Measurements from ENCODE around the gene B4GALT5. TPM values are rescaled to one million over a fixed set of nuclear protein-coding genes. Genes with fewer than 3 reads are reported as not detected.
A peak's percentile ranks its signal among the peaks of the same experiment; 100 is the strongest.

Gene B4GALT5
- total and polyA plus RNA-seq, 7 donors, result 17.1 to 46.0 (median 21.4) TPM

DNA sequence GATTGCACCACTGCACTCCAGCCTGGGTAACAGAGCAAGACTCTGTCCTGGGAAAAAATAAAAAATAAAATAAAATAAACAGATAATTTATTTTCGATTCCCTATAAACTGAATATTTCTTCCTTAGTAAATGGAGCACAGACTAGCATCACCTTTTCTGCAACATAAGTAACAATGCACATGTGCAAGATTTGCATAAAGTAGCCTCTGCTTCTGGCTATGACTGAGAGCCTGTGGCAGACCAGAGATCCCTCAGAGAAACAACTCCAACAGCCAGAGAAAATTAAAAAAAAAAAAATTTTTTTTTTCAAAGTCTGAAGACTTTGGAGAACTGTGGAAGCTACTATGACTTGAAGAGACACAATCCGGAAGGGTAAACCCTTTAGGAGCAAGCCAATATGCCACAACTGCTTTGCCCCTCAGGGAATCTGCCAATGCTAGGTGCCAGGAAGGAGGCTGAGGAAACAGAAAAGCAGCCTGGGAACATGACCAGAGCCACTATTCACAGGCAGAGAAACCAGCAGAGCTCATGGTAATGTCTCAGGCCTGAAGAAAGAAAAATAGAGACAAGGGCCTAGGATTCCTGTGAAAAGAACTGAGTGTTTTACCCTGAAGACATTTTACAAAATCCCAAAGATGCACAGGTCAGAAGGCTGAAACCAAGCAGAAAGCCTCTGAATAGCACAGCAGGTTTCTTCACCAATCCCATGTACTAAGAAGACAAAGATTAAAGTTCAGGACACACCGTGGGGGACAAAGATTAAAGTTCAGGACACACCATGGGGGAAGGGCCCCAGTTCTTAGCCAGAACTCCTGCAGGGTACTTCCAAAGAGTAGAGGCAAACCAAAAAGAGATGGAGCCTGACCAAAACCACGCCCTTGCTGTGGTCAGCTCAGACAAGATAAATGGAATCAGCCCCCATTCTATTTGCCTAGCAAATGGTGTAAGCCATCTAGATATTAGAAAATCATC, 25.8 kb downstream of the B4GALT5 start:
- no peak for TF ChIP-seq POLR2AphosphoS5 (IDR thresholded peaks at IDR 0.05)
- TF ChIP-seq EP300 (IDR thresholded peaks at IDR 0.05), result no peak
- TF ChIP-seq, protein P1, sequence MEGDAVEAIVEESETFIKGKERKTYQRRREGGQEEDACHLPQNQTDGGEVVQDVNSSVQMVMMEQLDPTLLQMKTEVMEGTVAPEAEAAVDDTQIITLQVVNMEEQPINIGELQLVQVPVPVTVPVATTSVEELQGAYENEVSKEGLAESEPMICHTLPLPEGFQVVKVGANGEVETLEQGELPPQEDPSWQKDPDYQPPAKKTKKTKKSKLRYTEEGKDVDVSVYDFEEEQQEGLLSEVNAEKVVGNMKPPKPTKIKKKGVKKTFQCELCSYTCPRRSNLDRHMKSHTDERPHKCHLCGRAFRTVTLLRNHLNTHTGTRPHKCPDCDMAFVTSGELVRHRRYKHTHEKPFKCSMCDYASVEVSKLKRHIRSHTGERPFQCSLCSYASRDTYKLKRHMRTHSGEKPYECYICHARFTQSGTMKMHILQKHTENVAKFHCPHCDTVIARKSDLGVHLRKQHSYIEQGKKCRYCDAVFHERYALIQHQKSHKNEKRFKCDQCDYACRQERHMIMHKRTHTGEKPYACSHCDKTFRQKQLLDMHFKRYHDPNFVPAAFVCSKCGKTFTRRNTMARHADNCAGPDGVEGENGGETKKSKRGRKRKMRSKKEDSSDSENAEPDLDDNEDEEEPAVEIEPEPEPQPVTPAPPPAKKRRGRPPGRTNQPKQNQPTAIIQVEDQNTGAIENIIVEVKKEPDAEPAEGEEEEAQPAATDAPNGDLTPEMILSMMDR (IDR thresholded peaks at IDR 0.05), result no peak
- TF ChIP-seq POLR2A (IDR thresholded peaks at IDR 0.05), result no peak
- H3K27ac ChIP-seq, result peak overlapping the region; percentile 8 to 70 (median 35)
- no peaks in the 10 kb centered on the region for H3K27me3 ChIP-seq
- no peak overlapping the region for H3K4me3 ChIP-seq
- DNase-seq, result no peak
- H3K9me3 ChIP-seq, result no peaks in the 10 kb centered on the region
- intact Hi-C loops (cut with DNase I), result no loop called here
- H3K4me1 ChIP-seq, result peaks cover 0 to 68% (median 52%) of the 10 kb centered on the region in 4 donors
- 70 to 85% methylated on average over 4 of the region's 4 CpGs for WGBS, 2 donors
- no peaks in the 10 kb centered on the region for H3K36me3 ChIP-seq

DNA sequence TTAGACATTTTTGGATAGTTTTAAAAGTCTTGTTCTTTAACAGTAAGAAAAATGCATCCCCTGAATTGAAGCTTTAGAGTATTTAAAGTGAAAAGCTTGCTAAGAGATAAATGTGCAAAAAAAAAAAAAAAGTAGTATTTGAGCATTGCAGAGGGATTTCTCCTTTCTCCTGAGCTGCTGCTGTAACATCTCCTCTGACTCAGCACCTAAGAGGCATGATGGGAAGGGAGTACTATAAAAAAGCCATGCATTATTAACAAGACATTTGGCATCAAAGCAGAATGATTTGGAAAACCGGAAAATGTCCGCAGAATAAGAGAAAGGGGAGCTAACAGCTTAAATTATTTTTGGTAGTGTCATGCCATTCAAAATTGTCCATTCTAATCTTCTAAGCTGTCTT, 27.9 kb downstream of the B4GALT5 start:
- TF ChIP-seq, protein P1 (IDR thresholded peaks at IDR 0.05), result no peak
- TF ChIP-seq EP300 (IDR thresholded peaks at IDR 0.05) (no peak), POLR2AphosphoS5 (IDR thresholded peaks at IDR 0.05) (peak in 1 of 4 donors; percentile 47), POLR2A (IDR thresholded peaks at IDR 0.05) (no peak)
- Histone ChIP-seq H3K4me1 (peaks cover 0 to 68% (median 48%) of the 10 kb centered on the region in 4 donors), H3K27ac (peak overlapping the region; percentile 18 to 71 (median 62))

DNA sequence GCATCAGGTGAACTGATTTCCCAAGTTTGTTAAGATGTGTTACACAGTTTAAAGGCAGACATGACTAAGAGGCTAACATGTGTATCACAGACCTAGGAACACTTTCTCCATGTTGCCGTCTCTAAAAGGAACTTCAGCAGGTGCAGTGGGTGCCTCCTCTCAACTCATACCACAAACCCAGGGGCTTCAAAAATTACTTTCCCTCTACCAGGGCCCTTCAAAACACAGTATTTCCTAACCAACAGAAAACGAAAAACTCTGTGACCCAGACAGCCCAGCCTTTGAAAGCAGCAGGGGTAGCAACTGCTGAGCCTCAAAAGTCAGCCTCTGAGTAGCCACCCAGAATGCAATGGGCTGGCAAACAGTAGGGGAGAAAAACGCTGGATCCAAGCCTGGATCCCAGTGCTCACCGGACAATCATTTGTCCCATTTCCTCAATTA, 28.5 kb downstream of the B4GALT5 start:
- no peaks in the 10 kb centered on the region for H3K36me3 ChIP-seq
- peaks cover 0 to 68% (median 51%) of the 10 kb centered on the region in 4 donors for H3K4me1 ChIP-seq
- TF ChIP-seq POLR2AphosphoS5 (IDR thresholded peaks at IDR 0.05), result peak in 1 of 4 donors; percentile 14
- no peak for TF ChIP-seq POLR2A (IDR thresholded peaks at IDR 0.05)
- TF ChIP-seq, protein P1 (IDR thresholded peaks at IDR 0.05), result no peak
- no peak for TF ChIP-seq EP300 (IDR thresholded peaks at IDR 0.05)
- no peaks in the 10 kb centered on the region for H3K9me3 ChIP-seq
- WGBS, 2 donors, result 43 to 49% methylated on average over 4 of the region's 4 CpGs
- H3K4me3 ChIP-seq, result no peak overlapping the region
- DNase-seq, result no peak
- H3K27me3 ChIP-seq, result no peaks in the 10 kb centered on the region
- intact Hi-C loops (cut with DNase I), result no loop called here
- peak overlapping the region; percentile 18 to 71 (median 62) for H3K27ac ChIP-seq

More for the DNA sequence above, 27.9 kb downstream of the B4GALT5 start:
- Histone ChIP-seq H3K36me3 (no peaks in the 10 kb centered on the region), H3K27me3 (no peaks in the 10 kb centered on the region), H3K4me3 (no peak overlapping the region), H3K9me3 (no peaks in the 10 kb centered on the region)
- WGBS, 2 donors, result 23 to 66% methylated on average over 2 of the region's 2 CpGs
- intact Hi-C loops (cut with DNase I), result no loop called here
- no peak for DNase-seq

DNA sequence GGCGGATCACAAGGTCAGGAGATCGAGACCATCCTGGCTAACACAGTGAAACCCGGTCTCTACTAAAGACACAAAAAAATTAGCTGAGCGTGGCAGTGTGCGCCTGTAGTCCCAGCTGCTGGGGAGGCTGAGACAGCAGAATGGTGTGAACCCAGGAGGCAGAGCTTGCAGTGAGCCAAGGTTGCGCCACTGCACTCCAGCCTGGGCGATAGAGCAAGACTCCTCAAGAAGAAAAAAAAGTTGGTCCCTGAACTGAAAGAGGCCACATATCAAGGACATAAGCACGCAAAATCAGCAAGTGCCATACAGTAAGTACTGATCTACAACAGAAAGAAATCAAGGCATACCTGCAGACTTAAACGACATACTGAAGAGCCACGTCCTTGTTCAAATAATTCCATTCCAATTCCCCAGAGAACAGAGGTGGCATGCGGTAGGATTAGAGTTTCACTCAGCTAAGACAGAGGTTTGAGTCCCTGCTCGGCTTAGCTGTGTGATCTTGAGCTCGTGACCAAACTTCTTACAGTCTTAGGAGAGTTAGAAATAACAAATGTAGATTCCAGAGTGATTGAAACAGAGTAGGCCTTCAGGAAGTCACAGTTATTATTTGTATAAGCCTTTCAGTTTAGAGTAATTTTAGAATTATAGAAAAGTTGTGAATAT, 29.2 kb downstream of the B4GALT5 start:
- DNase-seq, result no peak
- H3K27me3 ChIP-seq, result no peaks in the 10 kb centered on the region
- H3K27ac ChIP-seq, result peak overlapping the region in 3 of 4 donors; percentile 55 to 71 (median 70)
- intact Hi-C loops (cut with DNase I), result no loop called here
- H3K4me1 ChIP-seq, result peaks cover 0 to 74% (median 58%) of the 10 kb centered on the region in 4 donors
- no peaks in the 10 kb centered on the region for H3K9me3 ChIP-seq
- no peak for TF ChIP-seq POLR2A (IDR thresholded peaks at IDR 0.05)
- no peak for TF ChIP-seq POLR2AphosphoS5 (IDR thresholded peaks at IDR 0.05)
- TF ChIP-seq EP300 (IDR thresholded peaks at IDR 0.05), result no peak
- TF ChIP-seq, protein P1 (IDR thresholded peaks at IDR 0.05), result no peak
- WGBS, 2 donors, result 90 to 91% methylated on average over 13 of the region's 13 CpGs
- H3K36me3 ChIP-seq, result no peaks in the 10 kb centered on the region
- no peak overlapping the region for H3K4me3 ChIP-seq
